ENCODE data around the gene SPCS3.

DNA sequence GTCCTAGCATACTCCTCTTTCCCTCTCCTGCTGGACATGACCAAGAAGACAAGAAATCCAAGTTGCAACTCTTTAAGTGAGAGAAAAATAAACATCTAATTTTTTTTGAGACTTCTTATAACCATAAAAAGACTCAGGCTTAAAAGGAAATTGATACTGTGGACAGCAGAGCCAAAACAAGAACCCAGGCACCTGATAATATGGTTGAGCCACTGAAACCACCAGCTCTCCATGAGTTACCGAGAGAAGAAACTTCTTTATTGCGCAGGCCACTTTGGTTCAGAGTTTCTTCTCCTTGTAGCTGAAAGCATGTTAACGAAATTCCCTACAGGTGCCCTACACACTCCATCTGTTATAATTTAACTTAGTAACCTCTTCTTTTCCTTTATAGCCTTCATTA, 11.3 kb upstream of the SPCS3 start:
- TF ChIP-seq POLR2A (IDR thresholded peaks at IDR 0.05): no peak
- TF ChIP-seq, protein P1, sequence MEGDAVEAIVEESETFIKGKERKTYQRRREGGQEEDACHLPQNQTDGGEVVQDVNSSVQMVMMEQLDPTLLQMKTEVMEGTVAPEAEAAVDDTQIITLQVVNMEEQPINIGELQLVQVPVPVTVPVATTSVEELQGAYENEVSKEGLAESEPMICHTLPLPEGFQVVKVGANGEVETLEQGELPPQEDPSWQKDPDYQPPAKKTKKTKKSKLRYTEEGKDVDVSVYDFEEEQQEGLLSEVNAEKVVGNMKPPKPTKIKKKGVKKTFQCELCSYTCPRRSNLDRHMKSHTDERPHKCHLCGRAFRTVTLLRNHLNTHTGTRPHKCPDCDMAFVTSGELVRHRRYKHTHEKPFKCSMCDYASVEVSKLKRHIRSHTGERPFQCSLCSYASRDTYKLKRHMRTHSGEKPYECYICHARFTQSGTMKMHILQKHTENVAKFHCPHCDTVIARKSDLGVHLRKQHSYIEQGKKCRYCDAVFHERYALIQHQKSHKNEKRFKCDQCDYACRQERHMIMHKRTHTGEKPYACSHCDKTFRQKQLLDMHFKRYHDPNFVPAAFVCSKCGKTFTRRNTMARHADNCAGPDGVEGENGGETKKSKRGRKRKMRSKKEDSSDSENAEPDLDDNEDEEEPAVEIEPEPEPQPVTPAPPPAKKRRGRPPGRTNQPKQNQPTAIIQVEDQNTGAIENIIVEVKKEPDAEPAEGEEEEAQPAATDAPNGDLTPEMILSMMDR (IDR thresholded peaks at IDR 0.05): no peak

Measured in uterus (tissue), 2 donors.